ENCODE measurements around the gene SNRK.

- no peak for TF ChIP-seq CTCF (IDR thresholded peaks at IDR 0.05)
- no peak for TF ChIP-seq USF1 (CRISPR knock-in tag; IDR thresholded peaks at IDR 0.05)
- TF ChIP-seq ZNF281 (CRISPR knock-in tag; IDR thresholded peaks at IDR 0.05), result no peak
- TF ChIP-seq ATF1 (CRISPR knock-in tag; IDR thresholded peaks at IDR 0.05), result no peak
- TF ChIP-seq ZBTB43 (CRISPR knock-in tag; IDR thresholded peaks at IDR 0.05), result no peak
- no peak for TF ChIP-seq NR3C1 (CRISPR knock-in tag; conservative IDR thresholded peaks at IDR 0.05; ENCODE audit: low read depth)
- TF ChIP-seq SP1 (CRISPR knock-in tag; conservative IDR thresholded peaks at IDR 0.05), result no peak
Observed at GRCh38 chr3:43364494-43364893, 78.2 kb downstream of the SNRK start.

Measured in WTC11 (cell line).